HG02870 (cell line): ENCODE results near the gene PIP.
"Not testable (repeated sequence)": the region's sequence is repeated elsewhere in the genome, so short reads cannot be mapped to it uniquely, and the experiment has no call there.

Source experiments
- ATAC-seq: cut with Tn5 transposase; IDR thresholded peaks from one replicate; pipeline ENCODE4 v1.9.1; 2021; ENCODE audit warnings: mild to moderate bottlenecking, moderate library complexity; ENCODE audit not compliant: unreplicated experiment

The PIP gene

GRCh38 chr7:143131781-143132180 lies at the start of gene PIP:
PIP (plus strand) TSS chr7:143132077; CDS start chr7:143132117, 40 bp downstream.
- ATAC-seq = no peak

GRCh38 chr7:143085109-143085508 lies 46.8 kb upstream of the PIP start:
- ATAC-seq = no peak

GRCh38 chr7:143085610-143086009 lies 46.3 kb upstream of the PIP start:
- not testable (repeated sequence) for ATAC-seq

- ATAC-seq = not testable (repeated sequence)
Observed at GRCh38 chr7:143088549-143089231, 43.2 kb upstream of the PIP start.

- ATAC-seq = no peak
Observed at GRCh38 chr7:143096146-143096545, 35.7 kb upstream of the PIP start.

GRCh38 chr7:143099579-143099978 lies 32.3 kb upstream of the PIP start:
- not testable (repeated sequence) for ATAC-seq

- no peak for ATAC-seq
Observed at GRCh38 chr7:143104759-143105158, 27.1 kb upstream of the PIP start.

- ATAC-seq = not testable (repeated sequence)
Observed at GRCh38 chr7:143108019-143108418, 23.9 kb upstream of the PIP start.

- no peak for ATAC-seq
Observed at GRCh38 chr7:143117395-143117794, 14.5 kb upstream of the PIP start.

- no peak for ATAC-seq
Observed at GRCh38 chr7:143120691-143121405, 11.0 kb upstream of the PIP start.

GRCh38 chr7:143123326-143123725 lies 8.6 kb upstream of the PIP start:
- not testable (repeated sequence) for ATAC-seq

- ATAC-seq = no peak
Observed at GRCh38 chr7:143126146-143126545, 5.7 kb upstream of the PIP start.

- ATAC-seq = no peak
Observed at GRCh38 chr7:143129051-143129450, 2.8 kb upstream of the PIP start.

- no peak for ATAC-seq
Observed at GRCh38 chr7:143129477-143129876, 2.4 kb upstream of the PIP start.

GRCh38 chr7:143130541-143130940 lies 1.3 kb upstream of the PIP start:
- ATAC-seq = no peak

- no peak for ATAC-seq
Observed at GRCh38 chr7:143147070-143147469, 15.2 kb downstream of the PIP start.

GRCh38 chr7:143148050-143148449 lies 16.2 kb downstream of the PIP start:
- ATAC-seq = no peak

GRCh38 chr7:143148651-143149050 lies 16.8 kb downstream of the PIP start:
- no peak for ATAC-seq

- not testable (repeated sequence) for ATAC-seq
Observed at GRCh38 chr7:143150696-143151095, 18.8 kb downstream of the PIP start.

GRCh38 chr7:143158617-143159016 lies 26.7 kb downstream of the PIP start:
- not testable (repeated sequence) for ATAC-seq

- ATAC-seq = no peak
Observed at GRCh38 chr7:143171697-143172096, 39.8 kb downstream of the PIP start.

GRCh38 chr7:143172354-143172753 lies 40.5 kb downstream of the PIP start:
- ATAC-seq = no peak
